K562 (cell line): ENCODE results near the gene TFEC. TPM values are rescaled to one million over a fixed set of nuclear protein-coding genes. Genes with fewer than 3 reads are reported as not detected.

Experiments used
- ATAC-seq: fragments of 200-7000 bp; cut with Tn5 transposase; 3 replicates; pipeline ENCODE4 v1.9.1; 2020; ENCODE audit warnings: moderate library complexity
- BruUV-seq: library from RNA; stranded (reverse); fragments of 400-500 nt; replicated peaks from 2 replicates; lab custom pipeline; 2021; lab: Mats Ljungman, UMichigan
- CTCF ChIA-PET: fragments of 300-600 bp; formaldehyde crosslinking; extraction: SDS; loops from one replicate; lab custom pipeline; 2021; ENCODE audit warnings: low intra/inter-chr PET ratio; lab: Yijun Ruan, JAX
- POLR2A ChIA-PET: fragments of 300-600, 350-650 bp; sonication (Branson Sonifier 250); formaldehyde crosslinking; extraction: SDS; loops from one replicate; lab custom pipeline; 2021; ENCODE audit warnings: antibody characterized with exemption, inconsistent platforms; lab: Yijun Ruan, JAX
- DNase-seq, 4 experiments: peaks; one replicate each; pipeline versions ENCODE4 v3.0.0 to v3.0.0-alpha.2; 2011 to 2018; ENCODE audit warnings: low spot score in 3 of 4, mixed read lengths in 3 of 4; ENCODE audit errors: extremely low read depth in 1 of 4
- FAIRE-seq: peaks from 2 replicates; lab custom pipeline; 2011; peaks lifted over from hg19 to GRCh38; lab: Jason Lieb, UNC
- H2AFZ ChIP-seq: 2 replicates; pipeline ENCODE4 v1.6.0; 2011; ENCODE audit warnings: low read depth, low read length, control low read depth, inconsistent platforms
- H3K27ac ChIP-seq: fragments of 200-600 bp; 3 replicates; pipeline ENCODE4 v1.8.0; 2011; ENCODE audit warnings: low read depth, mild to moderate bottlenecking, control low read depth, inconsistent platforms, low read length, moderate library complexity, mixed read lengths; ENCODE audit errors: extremely low read depth
- H3K27me3 ChIP-seq, 2 experiments: fragments of 300-600 bp in 1 of 2; 2 replicates in 1 of 2; 3 replicates in 1 of 2; pipeline versions ENCODE4 v1.6.0 to v1.8.0; 2011; ENCODE audit warnings: inconsistent platforms in 2 of 2, low read length in 2 of 2, mild to moderate bottlenecking in 1 of 2, mixed read lengths in 1 of 2, moderate library complexity in 1 of 2; ENCODE audit not compliant: control insufficient read depth in 2 of 2, insufficient read depth in 2 of 2
- H3K36me3 ChIP-seq: fragments of 300-600 bp; 3 replicates; pipeline ENCODE4 v1.8.0; 2011; ENCODE audit warnings: mild to moderate bottlenecking, low read length, inconsistent platforms; ENCODE audit not compliant: control insufficient read depth, insufficient read depth
- H3K4me1 ChIP-seq, 2 experiments: fragments of 200-600 bp in 1 of 2; replicated peaks in 1 of 2; 2 replicates in 1 of 2; 3 replicates in 1 of 2; pipeline versions ENCODE4 v1.5.1 to v1.8.0; 2011; ENCODE audit warnings: inconsistent platforms in 2 of 2, low read length in 2 of 2, mild to moderate bottlenecking in 1 of 2, mixed read lengths in 1 of 2, moderate library complexity in 1 of 2; ENCODE audit not compliant: control insufficient read depth in 2 of 2, insufficient read depth in 2 of 2
- H3K4me2 ChIP-seq: 2 replicates; pipeline ENCODE4 v1.6.1; 2011; ENCODE audit warnings: low read length, control low read depth, inconsistent platforms, mixed read lengths; ENCODE audit not compliant: insufficient read depth
- H3K4me3 ChIP-seq: fragments of 200-600 bp; sonication (generic), shearing (Covaris generic); 2 replicates; pipeline ENCODE4 v1.5.1; 2016; ENCODE audit warnings: control low read depth, inconsistent platforms
- H3K79me2 ChIP-seq: fragments of 200-600 bp; 3 replicates; pipeline ENCODE4 v1.8.0; 2011; ENCODE audit warnings: low read length, inconsistent platforms; ENCODE audit not compliant: control insufficient read depth, insufficient read depth
- H3K9ac ChIP-seq, 2 experiments: 2 replicates each; pipeline versions ENCODE4 v1.6.0 to v1.6.1; 2011; ENCODE audit warnings: low read depth in 2 of 2, low read length in 2 of 2, control low read depth in 1 of 2, inconsistent platforms in 1 of 2, mild to moderate bottlenecking in 1 of 2, mixed read lengths in 1 of 2; ENCODE audit not compliant: insufficient read depth in 1 of 2
- H3K9me1 ChIP-seq: one replicate; pipeline ENCODE4 v1.6.0; 2011; ENCODE audit warnings: inconsistent platforms, mild to moderate bottlenecking, low read length, moderate library complexity; ENCODE audit not compliant: control insufficient read depth, insufficient read depth
- H3K9me3 ChIP-seq: replicated peaks from 2 replicates; pipeline ENCODE4 v1.5.1; 2011; ENCODE audit warnings: low read depth, low read length, inconsistent platforms; ENCODE audit not compliant: control insufficient read depth, insufficient read depth
- H4K20me1 ChIP-seq: replicated peaks from 2 replicates; pipeline ENCODE4 v1.6.1; 2011; ENCODE audit warnings: low read length, inconsistent platforms, mixed read lengths; ENCODE audit not compliant: control insufficient read depth, insufficient read depth
- ATF7 ChIP-seq: fragments of 450-650 bp; IDR thresholded peaks from 2 replicates; pipeline ENCODE4 v1.7.1; 2014; ENCODE audit warnings: mild to moderate bottlenecking, moderate library complexity
- BHLHE40 ChIP-seq: IDR thresholded peaks from 2 replicates; pipeline ENCODE4 v1.6.1; 2011; ENCODE audit warnings: low read length, improper control_type of control experiment
- DEAF1 ChIP-seq: fragments of 450-650 bp; formaldehyde crosslinking; IDR thresholded peaks from 2 replicates; pipeline ENCODE4 v1.4.0; 2020; ENCODE audit warnings: mild to moderate bottlenecking, moderate library complexity
- SNRNP70 ChIP-seq: fragments of 200-400 bp; formaldehyde crosslinking; optimal IDR thresholded peaks from 2 replicates; pipeline ENCODE3; 2017; ENCODE audit warnings: low read depth, low read length
- ZNF133 ChIP-seq: fragments of 250-450 bp; sonication (Bioruptor Pico); IDR thresholded peaks from 2 replicates; pipeline ENCODE4 v1.4.0; 2020; ENCODE audit warnings: mild to moderate bottlenecking
- WGBS: fragments of 100-300 bp; shearing (Covaris generic); methylation state at CpG from one replicate; pipeline ENCODE4 v1.1.6; 2016; ENCODE audit warnings: low coverage, mixed read lengths; ENCODE audit not compliant: insufficient coverage; ENCODE audit errors: missing lambda C conversion rate; 5-methylcytosine and 5-hydroxymethylcytosine counted together
- in situ Hi-C: fragments of 300-500 bp; cut with MboI; formaldehyde crosslinking; loops from 4 replicates; pipeline ENCODE4 v1.15.0; 2018; ENCODE audit warnings: inconsistent platforms, mixed read lengths
- intact Hi-C: fragments of 100-400 bp; cut with micrococcal nuclease; formaldehyde crosslinking; loops from 2 replicates; pipeline ENCODE4 v1.14.2; 2022
- polyA plus RNA-seq, 8 experiments: library from polyadenylated mRNA; depleted of rRNA in 4 of 8; stranded (reverse) in 5 of 8; unstranded in 3 of 8; fragments of >200 nt; fragmentation: Nextera tagmentation in 2 of 8; fragmentation: Illumina TruSeq in 1 of 8; extraction: Ambion mirVana in 2 of 8; extraction: Trizol in 1 of 8; gene quantifications; 2 replicates each; pipeline versions ENCODE4 v1.2.1 to v1.2.3, GENCODE V29; 2011 to 2014; ENCODE audit warnings: inconsistent platforms in 1 of 8, missing spikeins in 1 of 8
- total RNA-seq, 7 experiments: library from RNA; depleted of rRNA in 6 of 7; stranded (reverse); fragments of >200 nt in 6 of 7; fragmentation: Illumina TruSeq in 2 of 7; extraction: Trizol in 2 of 7; gene quantifications; 2 replicates each; pipeline versions ENCODE4 v1.2.1 to v1.2.3, GENCODE V29; 2011 to 2021; ENCODE audit warnings: low replicate concordance in 1 of 7
- TF ChIP-seq, protein P1 (sequence below): sonication (generic); formaldehyde crosslinking; IDR thresholded peaks from 2 replicates; pipeline ENCODE4 v1.8.0; 2022; ENCODE audit warnings: missing genetic modification reagents, mild to moderate bottlenecking, borderline replicate concordance
- TF ChIP-seq, protein P2 (sequence below): IDR thresholded peaks from 3 replicates; pipeline ENCODE4 v1.6.1; 2011; ENCODE audit warnings: borderline replicate concordance, mild to moderate bottlenecking; ENCODE audit not compliant: insufficient read length, insufficient read depth

The TFEC gene
- total and polyA plus RNA-seq, 9 of the 15 experiments (the other 6 are each of a cell fraction or from before 2014, with no cell fraction given): 0.01 TPM; not detected in 8

DNA sequence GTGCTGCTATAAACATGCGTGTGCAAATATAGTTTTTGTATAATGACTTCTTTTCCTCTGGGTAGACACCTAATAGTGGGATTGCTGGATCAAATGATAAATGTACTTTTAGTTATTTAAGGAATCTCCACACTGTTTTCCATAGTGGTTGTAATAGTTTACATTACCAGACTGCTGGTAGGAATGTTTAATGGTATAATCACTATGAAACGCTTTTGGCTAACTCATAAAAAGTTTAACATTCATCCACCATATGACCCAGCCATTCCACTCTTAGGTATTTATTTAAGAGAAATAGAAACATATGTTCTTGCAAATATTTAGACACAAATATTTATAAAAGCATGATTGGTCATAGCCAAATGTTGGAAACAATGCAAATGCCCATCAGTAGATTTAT is 32.1 kb upstream of the TFEC start:
- CTCF ChIA-PET: no interaction called here

More for the DNA sequence above, 32.1 kb upstream of the TFEC start:
- no peaks in the 10 kb centered on the region for H3K27me3 ChIP-seq
- no peaks in the 10 kb centered on the region for H3K9me1 ChIP-seq
- no peak overlapping the region for H2AFZ ChIP-seq
- H4K20me1 ChIP-seq: no peaks in the 10 kb centered on the region
- no peaks in the 10 kb centered on the region for H3K9me3 ChIP-seq
- no peak for ATAC-seq
- H3K79me2 ChIP-seq: no peaks in the 10 kb centered on the region
- intact Hi-C loops: no loop called here
- POLR2A ChIA-PET: no interaction called here
- in situ Hi-C loops: no loop called here
- H3K9ac ChIP-seq: no peak overlapping the region
- no peak overlapping the region for H3K27ac ChIP-seq
- WGBS: 0% methylated on average over 2 of the region's 2 CpGs
- no peaks in the 10 kb centered on the region for H3K4me1 ChIP-seq
- no peak for TF ChIP-seq DEAF1 (CRISPR knock-in tag)
- TF ChIP-seq ZNF133 (CRISPR knock-in tag): no peak
- TF ChIP-seq SNRNP70: no peak
- no peak for TF ChIP-seq ATF7
- TF ChIP-seq, protein P1, sequence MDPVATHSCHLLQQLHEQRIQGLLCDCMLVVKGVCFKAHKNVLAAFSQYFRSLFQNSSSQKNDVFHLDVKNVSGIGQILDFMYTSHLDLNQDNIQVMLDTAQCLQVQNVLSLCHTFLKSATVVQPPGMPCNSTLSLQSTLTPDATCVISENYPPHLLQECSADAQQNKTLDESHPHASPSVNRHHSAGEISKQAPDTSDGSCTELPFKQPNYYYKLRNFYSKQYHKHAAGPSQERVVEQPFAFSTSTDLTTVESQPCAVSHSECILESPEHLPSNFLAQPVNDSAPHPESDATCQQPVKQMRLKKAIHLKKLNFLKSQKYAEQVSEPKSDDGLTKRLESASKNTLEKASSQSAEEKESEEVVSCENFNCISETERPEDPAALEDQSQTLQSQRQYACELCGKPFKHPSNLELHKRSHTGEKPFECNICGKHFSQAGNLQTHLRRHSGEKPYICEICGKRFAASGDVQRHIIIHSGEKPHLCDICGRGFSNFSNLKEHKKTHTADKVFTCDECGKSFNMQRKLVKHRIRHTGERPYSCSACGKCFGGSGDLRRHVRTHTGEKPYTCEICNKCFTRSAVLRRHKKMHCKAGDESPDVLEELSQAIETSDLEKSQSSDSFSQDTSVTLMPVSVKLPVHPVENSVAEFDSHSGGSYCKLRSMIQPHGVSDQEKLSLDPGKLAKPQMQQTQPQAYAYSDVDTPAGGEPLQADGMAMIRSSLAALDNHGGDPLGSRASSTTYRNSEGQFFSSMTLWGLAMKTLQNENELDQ: no peak
- no peak for TF ChIP-seq BHLHE40
- TF ChIP-seq, protein P2, sequence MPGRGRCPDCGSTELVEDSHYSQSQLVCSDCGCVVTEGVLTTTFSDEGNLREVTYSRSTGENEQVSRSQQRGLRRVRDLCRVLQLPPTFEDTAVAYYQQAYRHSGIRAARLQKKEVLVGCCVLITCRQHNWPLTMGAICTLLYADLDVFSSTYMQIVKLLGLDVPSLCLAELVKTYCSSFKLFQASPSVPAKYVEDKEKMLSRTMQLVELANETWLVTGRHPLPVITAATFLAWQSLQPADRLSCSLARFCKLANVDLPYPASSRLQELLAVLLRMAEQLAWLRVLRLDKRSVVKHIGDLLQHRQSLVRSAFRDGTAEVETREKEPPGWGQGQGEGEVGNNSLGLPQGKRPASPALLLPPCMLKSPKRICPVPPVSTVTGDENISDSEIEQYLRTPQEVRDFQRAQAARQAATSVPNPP: no peak
- no peak for DNase-seq
- H3K4me3 ChIP-seq: no peak overlapping the region
- BruUV-seq: no TSS peak
- FAIRE-seq: no peak
- H3K36me3 ChIP-seq: no peaks in the 10 kb centered on the region
- no peak overlapping the region for H3K4me2 ChIP-seq
